ENCODE measurements around the gene TMEM89. TPM values are rescaled to one million over a fixed set of nuclear protein-coding genes. Genes with fewer than 3 reads are reported as not detected.

TMEM89 gene
- total RNA-seq, 6 experiments from 2014 or later: not detected

DNA sequence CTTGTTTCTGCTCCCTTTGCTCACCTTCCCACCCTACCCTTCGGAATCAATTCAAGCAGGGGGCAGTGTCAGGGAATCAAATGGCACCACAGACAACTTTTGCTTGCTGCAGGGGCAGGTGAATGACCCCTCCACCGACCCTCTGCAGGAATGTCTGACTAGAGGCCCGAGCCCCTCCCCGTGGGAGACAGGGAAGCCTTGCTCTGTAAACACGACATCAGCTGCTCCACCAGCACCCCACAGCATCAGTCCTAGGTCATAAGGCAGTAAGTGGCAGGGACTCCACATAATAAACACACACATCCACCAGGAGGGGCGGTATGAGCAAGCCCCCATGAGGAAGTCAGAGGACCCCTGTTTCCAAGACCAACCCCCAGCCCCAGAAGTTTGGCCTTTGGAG lies 15.7 kb upstream of the TMEM89 start:
- DNase-seq: no peak
- H3K27me3 ChIP-seq: no peaks in the 10 kb centered on the region
- no peaks in the 10 kb centered on the region for H3K9me3 ChIP-seq
- 67% methylated on average over 4 of the region's 6 CpGs for WGBS (ENCODE audit: insufficient coverage, low coverage, low lambda C conversion rate, missing lambda C conversion rate)
- H3K36me3 ChIP-seq: no peaks in the 10 kb centered on the region
- no peak overlapping the region for H3K27ac ChIP-seq
- H3K4me3 ChIP-seq: no peak overlapping the region
- H3K4me1 ChIP-seq: peaks cover 0 to 11% (median 0%) of the 10 kb centered on the region in 4 donors
- TF ChIP-seq POLR2A (IDR thresholded peaks at IDR 0.05): no peak
- TF ChIP-seq, protein P1, sequence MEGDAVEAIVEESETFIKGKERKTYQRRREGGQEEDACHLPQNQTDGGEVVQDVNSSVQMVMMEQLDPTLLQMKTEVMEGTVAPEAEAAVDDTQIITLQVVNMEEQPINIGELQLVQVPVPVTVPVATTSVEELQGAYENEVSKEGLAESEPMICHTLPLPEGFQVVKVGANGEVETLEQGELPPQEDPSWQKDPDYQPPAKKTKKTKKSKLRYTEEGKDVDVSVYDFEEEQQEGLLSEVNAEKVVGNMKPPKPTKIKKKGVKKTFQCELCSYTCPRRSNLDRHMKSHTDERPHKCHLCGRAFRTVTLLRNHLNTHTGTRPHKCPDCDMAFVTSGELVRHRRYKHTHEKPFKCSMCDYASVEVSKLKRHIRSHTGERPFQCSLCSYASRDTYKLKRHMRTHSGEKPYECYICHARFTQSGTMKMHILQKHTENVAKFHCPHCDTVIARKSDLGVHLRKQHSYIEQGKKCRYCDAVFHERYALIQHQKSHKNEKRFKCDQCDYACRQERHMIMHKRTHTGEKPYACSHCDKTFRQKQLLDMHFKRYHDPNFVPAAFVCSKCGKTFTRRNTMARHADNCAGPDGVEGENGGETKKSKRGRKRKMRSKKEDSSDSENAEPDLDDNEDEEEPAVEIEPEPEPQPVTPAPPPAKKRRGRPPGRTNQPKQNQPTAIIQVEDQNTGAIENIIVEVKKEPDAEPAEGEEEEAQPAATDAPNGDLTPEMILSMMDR (IDR thresholded peaks at IDR 0.05): no peak
- intact Hi-C loops (cut with DNase I): no loop called here
- no peak for ATAC-seq

DNA sequence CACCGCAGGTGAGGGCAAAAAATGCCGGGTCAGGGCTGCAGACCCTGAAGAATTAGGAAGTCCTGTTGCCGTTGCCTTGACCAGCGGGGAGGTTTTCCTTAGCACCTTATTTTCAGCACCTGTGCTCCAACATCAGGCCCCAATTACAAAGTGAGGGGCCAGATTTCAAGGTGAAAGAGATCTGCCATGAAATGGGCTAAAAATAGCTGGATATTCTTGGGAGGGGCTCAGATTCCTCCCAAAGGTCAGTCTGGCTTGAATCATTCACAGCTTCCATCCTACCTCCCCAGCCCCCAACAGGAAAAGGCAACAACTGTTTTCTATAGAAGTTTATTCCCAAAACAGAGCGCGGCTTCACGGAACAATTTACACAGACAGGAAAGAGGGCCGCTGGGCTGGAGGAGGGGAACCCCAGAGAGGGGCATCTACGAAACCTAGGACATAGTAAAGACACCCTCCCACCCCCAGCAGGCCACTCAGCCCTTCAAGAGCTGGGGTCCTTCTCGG lies 14.6 kb upstream of the TMEM89 start:
- no peaks in the 10 kb centered on the region for H3K27me3 ChIP-seq
- WGBS (ENCODE audit: insufficient coverage, low coverage, low lambda C conversion rate, missing lambda C conversion rate): 71% methylated on average over 4 of the region's 10 CpGs
- no peak for ATAC-seq
- no peak for DNase-seq
- TF ChIP-seq, protein P1 (IDR thresholded peaks at IDR 0.05): no peak
- no peak for TF ChIP-seq POLR2A (IDR thresholded peaks at IDR 0.05)
- H3K4me1 ChIP-seq: peaks cover 0 to 11% (median 0%) of the 10 kb centered on the region in 4 donors
- intact Hi-C loops (cut with DNase I): no loop called here
- no peaks in the 10 kb centered on the region for H3K36me3 ChIP-seq
- peak overlapping the region; percentile 11 to 62 (median 48) for H3K27ac ChIP-seq
- H3K9me3 ChIP-seq: no peaks in the 10 kb centered on the region
- H3K4me3 ChIP-seq: peak overlapping the region; percentile 66 to 95 (median 93)

DNA sequence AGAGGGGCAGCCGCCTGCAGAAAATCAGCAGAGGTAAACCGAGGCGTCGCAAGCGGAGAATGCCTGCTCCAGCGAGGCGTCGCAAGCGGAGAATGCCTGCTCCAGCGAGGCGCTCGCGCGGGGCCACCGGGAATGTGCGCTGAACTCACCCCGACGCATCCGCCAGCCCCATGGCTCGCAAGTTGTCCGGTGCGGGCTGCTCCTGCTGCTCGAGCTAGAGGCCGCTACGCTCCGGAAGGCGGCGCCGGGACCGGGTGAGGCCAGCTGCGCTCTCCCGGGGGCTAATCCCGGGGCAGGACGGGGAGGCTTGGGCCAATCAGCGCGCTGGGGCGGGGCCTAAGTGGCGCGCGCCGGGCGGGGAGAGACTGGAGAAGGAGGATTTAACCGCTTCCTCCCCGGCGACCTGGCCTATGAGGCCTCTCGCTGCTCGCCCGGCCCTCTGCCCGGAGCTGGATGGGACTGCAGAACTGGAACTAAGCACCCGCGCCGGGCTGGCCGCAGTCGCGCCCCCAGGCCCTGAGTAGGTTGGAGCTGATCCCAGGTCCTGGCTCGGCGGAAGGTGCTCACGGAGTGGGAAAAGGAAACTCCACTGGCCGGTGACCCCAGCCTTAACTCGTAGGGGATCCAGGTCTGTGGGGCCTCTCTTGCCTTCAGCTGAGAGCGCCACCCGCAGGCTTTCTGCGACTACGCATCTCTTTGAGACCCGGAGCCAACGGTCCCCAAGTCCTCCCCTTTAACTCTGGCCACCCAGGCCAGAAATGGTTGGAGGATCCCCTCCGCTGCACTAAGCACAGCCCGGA lies 13.9 kb upstream of the TMEM89 start, which contains the start of gene SLC26A6:
SLC26A6 (minus strand) TSS at position 240 of the 800 bp plus-strand sequence; CDS start at position 172, 68 bp downstream.
- DNase-seq (peak; percentile 98 to 99 (median 98)), ATAC-seq (peak; percentile 97 to 99 (median 97))
- Histone ChIP-seq H3K4me1 (peaks cover 0 to 11% (median 0%) of the 10 kb centered on the region in 4 donors), H3K36me3 (no peaks in the 10 kb centered on the region), H3K4me3 (peak within 1 kb of the TSS; percentile 66 to 95 (median 93)), H3K27me3 (no peaks in the 10 kb centered on the region), H3K9me3 (no peaks in the 10 kb centered on the region), H3K27ac (peak within 1 kb of the TSS; percentile 44 to 62 (median 48))
- TF ChIP-seq POLR2A (IDR thresholded peaks at IDR 0.05): peak; percentile 76
- TF ChIP-seq, protein P1 (IDR thresholded peaks at IDR 0.05): peak; percentile 26 to 47 (median 44)
- WGBS (ENCODE audit: insufficient coverage, low coverage, low lambda C conversion rate, missing lambda C conversion rate): 2% methylated on average over 25 of the region's 68 CpGs
- intact Hi-C loops (cut with DNase I): no loop called here

DNA sequence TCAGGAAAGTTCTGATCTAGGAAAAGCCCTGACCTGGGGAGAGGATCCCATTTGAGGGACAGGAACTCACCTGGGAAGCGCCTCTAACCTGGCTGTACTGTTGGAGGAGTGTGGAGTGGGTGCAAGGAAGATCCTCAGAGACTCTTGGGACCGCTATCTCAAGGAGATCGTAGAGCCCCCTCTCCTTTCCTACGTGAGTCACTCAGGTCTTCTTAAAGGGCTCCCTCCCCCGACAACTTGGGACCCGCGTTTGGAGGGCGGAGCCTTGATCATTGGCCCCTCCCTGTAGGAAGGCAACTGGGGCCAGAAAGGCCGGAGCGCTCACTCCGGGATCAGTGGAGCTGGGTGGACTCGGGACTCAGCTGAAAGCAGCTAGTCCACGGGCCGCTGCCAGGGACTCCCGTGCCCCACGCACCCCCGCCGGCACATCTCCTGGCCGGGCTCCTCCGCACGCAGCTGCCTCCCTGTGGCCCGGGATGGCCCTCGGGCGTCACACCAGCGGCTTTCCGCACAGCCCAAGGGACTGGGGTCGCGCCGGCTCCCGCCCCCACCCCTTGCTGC lies 13.2 kb upstream of the TMEM89 start:
- DNase-seq (peak; percentile 70 to 74 (median 73)), ATAC-seq (peak; percentile 58 to 67 (median 62))
- intact Hi-C loops (cut with DNase I): no loop called here
- peak overlapping the region; percentile 19 to 50 (median 44) for H3K27ac ChIP-seq
- H3K4me3 ChIP-seq: peak overlapping the region; percentile 66 to 95 (median 93)
- H3K9me3 ChIP-seq: no peaks in the 10 kb centered on the region
- H3K4me1 ChIP-seq: peaks cover 0 to 11% (median 0%) of the 10 kb centered on the region in 4 donors
- no CpG with 5 or more reads among the region's 30 CpGs for WGBS (ENCODE audit: insufficient coverage, low coverage, low lambda C conversion rate, missing lambda C conversion rate)
- TF ChIP-seq POLR2A (IDR thresholded peaks at IDR 0.05): no peak
- TF ChIP-seq, protein P1 (IDR thresholded peaks at IDR 0.05): no peak
- no peaks in the 10 kb centered on the region for H3K27me3 ChIP-seq
- peaks cover 0 to 4% (median 0%) of the 10 kb centered on the region in 4 donors for H3K36me3 ChIP-seq
